OCI-M2 (cell line): ENCODE data around the gene SIGLEC5.
"Not testable (repeated sequence)": the region's sequence is repeated elsewhere in the genome, so short reads cannot be mapped to it uniquely, and the experiment has no call there.

Experiments
- DNase-seq: peaks from one replicate; lab custom pipeline; 2025; ENCODE audit not compliant: unreplicated experiment; lab: John Stamatoyannopoulos, UW

SIGLEC5 gene, protein sequence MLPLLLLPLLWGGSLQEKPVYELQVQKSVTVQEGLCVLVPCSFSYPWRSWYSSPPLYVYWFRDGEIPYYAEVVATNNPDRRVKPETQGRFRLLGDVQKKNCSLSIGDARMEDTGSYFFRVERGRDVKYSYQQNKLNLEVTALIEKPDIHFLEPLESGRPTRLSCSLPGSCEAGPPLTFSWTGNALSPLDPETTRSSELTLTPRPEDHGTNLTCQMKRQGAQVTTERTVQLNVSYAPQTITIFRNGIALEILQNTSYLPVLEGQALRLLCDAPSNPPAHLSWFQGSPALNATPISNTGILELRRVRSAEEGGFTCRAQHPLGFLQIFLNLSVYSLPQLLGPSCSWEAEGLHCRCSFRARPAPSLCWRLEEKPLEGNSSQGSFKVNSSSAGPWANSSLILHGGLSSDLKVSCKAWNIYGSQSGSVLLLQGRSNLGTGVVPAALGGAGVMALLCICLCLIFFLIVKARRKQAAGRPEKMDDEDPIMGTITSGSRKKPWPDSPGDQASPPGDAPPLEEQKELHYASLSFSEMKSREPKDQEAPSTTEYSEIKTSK

DNA sequence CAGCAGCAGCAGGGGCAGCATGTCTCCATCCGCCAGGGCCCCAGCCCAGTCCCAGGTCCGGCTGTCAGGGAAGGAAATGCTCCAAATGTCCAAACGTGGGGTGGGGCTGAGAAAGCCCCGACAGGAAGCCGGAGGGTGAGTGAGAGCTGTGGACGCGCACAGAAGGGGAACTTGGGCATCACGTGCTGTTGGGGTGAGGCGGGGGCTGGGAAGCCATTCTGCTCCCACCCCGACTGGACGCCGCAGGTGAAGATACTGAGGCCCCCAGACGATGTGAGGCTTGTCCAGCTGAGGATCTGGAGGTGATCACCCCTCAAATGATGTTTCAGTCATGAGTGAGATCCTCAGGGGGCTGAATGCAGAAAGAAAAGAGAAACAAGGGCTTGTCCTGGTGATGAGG lies at the start of gene SIGLEC5:
Gene SIGLEC5 (minus strand): TSS at position 87 of the 400 bp plus-strand sequence. CDS start 66 bp downstream, at position 21.
- DNase-seq, result not testable (repeated sequence)

DNA sequence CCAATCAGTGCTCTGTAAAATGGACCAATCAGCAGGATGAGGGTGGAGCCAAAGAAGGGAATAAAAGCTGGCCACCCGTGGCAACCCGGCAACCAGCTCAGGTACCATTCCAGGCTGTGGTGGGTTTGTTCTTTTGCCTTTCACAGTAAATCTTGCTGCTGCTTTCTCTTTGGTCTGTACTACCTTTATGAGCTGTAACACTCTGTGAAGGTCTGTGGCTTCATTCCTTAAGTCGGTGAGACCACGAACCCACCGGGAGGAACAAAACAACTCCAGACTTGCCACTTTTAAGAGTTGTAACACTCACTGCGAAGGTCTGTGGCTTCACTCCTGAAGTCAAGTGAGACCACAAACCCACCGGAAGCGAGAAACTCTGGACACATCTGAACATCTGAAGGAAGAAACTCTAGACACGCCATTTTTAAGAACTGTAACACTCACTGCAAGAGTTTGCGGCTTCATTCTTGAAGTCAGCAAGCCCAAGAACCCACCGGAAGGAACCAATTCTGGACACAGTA lies 46.4 kb upstream of the SIGLEC5 start:
- DNase-seq, result no peak

DNA sequence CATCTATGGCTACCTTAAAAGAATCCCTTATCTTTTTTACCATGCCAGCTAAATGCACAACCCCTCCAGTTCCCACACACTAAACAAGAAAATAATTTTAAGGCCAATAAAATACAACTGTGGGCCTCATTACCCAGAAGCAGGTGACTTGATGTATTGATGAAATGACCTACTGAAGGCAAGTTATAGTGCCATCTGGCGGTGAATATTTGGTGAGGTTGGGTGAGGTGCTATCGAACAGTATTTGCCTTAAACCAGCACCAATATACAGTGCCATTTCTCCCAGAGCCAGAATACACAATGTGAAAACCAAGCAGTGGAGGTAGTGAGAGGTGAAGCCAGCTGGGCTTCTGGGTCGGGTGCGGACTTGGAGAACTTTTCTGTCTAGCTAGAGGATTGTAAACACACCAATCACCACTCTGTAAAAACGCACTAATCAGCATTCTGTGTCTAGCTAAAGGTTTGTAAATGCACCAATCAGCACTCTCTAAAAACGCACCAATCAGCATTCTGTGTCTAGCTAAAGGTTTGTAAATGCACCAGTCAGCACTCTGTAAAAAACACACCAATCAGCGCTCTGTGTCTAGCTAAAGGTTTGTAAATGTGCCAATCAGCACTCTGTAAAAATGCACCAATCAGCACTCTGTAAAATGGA lies 45.8 kb upstream of the SIGLEC5 start:
- DNase-seq, result not testable (repeated sequence)

DNA sequence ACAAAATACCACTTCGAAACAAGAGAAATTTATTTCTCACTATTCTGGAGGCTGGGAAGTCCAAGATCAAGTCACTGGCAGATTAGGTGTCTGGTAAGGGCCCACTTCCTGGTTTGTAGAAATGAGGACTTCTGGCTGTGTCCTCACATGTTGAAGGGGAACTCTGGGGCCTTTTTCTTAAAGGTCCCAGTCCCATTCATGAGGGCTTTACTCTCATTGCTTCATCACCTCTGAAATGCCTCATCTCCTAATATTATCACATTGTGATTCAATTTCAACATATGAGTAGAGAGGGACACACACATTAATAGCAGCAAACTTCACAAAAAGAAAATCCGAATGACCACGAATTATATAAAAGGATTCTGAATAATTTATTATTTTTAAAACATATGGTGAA lies 38.0 kb upstream of the SIGLEC5 start:
- DNase-seq, result no peak

DNA sequence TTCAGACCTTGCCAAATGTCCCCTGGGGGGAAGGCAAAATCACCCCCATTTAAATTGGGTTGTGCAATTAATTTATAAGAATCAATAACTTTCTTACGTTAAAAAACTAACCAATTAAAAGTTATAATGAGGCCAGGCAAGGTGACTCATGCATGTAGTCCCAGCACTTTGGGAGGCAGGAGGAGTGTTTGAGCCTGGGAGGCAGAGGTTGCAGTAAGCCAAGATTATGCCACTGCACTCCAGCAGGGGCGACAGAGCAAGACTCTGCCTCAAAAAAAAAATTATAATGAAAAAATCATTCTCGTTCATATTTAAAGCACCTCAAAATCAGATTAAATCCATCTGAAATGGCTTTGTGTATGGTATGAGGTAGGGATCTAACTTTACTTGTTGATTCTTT lies 34.8 kb upstream of the SIGLEC5 start:
- no peak for DNase-seq

DNA sequence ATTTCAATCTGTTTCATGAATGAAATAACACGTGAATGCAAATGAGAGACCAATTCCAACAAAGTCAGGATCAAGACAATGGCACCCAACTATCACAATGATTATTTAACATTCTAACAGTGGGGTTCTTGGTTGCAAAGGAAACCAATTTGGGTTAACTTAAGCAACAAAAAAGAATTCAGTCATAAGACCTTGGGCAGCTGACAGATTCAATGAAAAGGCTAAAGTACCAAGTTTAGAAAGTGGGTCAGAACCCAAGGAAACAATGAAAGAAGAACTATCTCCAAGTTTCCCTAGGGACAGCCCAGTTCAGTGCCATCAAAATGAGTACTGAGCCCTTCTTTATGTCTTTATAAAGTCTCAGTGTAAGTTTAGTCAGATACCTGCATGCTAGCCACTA lies 33.9 kb upstream of the SIGLEC5 start:
- no peak for DNase-seq

DNA sequence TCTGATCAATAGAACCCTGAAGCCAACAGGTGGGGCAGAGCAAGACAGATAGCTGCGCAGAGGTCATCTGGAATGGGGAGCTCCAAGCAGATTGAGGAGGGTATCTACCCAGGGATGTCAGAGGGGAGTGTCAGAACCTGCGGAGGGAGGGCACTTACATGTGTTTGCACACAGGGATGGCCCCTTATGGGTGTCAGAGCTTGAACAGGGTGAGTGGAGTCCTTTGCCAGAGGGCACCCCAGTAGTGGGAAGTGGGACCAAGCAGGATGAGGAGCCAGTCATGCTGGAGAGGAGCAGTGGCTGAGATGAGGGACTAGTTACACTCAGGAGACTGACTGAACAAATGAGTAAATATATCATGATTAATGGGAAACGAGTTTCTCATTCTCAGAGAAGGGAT lies 33.4 kb upstream of the SIGLEC5 start:
- DNase-seq, result no peak

DNA sequence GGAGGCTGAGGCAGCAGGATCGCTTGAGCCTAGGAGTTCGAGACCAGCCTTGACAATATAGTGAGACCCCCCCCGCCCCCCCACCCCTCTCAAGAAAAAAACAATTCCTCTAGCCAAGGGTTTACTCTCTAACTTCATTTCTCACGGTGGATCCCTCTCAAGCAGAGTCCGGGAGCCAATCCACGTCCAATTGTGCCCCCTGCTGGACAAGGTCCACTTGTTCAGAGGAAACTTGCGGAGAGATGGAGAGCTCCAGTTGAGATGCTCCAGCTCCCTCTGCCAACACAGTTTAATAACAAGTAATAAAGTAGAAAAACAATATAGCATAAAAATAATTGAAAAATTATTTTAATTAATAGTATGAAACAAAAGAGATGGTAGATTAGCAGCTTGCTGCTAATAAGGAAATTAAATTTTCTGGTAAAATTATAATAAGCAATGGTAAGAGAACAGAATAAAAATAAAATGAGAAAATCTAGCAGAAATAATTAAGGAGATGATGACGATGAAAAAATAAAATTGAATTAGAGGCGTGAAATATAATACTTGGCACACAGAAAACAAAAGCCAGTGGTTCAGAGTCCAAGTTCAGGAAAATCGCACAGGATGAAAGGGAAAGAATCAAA lies 30.9 kb upstream of the SIGLEC5 start:
- peak; percentile 32 for DNase-seq

DNA sequence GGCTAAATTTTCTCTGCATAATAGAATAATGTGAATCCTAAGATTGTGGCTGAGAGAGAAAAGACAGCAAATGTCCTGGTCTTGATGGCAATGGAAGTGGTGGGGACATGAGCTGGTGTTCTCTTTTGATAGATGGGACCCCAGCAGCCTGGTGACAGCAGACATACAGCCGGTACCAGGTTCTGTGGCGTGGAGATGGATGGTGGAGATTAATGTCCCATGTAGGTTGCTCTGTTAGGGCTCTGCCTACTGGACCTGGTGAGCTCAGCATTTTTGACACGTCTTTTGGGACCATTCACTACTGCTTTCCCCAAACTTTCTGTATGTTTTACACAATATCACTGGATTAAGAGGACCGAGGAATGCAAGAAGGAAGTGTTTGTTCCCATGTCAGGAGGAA lies 24.6 kb upstream of the SIGLEC5 start:
- DNase-seq, result no peak

DNA sequence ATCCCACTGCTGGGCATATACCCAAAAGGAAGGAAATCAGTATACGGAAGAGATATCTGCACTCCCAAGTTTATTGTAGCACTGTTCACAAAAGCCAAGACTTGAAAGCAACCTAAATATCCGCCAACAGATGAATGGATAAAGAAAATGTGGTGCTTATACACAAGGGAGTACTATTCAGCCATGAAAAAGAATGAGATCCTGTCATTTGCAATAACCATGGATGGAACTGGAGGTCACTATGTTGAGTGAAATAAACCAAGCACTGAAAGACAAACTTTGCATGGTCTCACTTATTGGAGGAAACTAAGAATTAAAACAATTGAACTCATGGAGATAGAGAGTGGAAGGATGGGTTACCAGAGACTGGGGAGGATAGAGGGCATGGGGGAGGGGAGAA lies 23.0 kb upstream of the SIGLEC5 start:
- DNase-seq, result no peak

DNA sequence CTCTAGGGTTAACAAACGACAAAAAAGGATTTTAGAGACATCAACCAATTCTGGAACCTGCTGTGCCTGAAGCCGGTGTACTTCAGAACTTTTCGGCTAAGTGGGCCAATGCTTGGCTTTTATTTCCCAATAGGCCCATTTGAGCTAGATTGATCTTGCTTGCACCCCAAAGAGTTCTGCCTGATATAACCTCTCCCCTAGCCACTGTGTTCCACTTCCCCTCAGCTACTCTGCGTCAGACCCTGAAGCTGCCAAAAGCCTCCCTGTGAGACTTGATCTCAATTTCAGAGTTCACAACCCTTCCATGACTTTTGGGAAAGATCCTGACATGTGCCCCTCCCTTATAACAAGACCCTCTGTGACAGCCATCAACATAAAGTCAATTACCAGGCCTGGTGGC lies 22.1 kb upstream of the SIGLEC5 start:
- DNase-seq, result no peak

DNA sequence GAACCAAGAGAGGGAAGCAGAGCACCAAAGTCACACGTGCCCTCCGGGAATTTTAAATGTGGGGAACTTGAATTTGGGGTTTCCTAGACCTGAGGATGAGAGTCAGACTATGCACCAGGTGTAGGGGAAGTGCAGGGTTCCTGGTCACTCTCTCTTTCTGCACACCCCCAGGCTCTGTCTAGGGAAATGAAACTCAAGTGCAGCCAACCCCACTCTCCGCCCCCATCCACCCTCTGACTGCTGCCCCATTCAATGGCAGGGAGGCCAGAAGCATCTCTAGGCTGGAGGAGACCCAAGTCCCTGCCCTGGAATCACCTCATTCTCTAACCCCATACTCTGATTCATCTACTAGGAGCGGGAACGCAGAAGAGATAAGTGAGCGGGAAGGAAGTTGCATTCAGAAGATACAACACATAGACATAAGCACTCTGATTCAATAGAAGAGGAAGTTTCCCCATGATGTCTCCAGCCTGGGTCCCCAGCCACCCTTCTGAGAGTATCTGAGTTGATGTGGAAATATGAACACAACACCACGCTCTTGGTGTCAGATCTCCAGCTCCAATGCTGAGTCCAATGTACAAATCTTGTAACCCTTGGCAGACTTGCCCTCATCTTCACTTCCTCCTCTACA lies 21.1 kb upstream of the SIGLEC5 start:
- DNase-seq, result no peak

DNA sequence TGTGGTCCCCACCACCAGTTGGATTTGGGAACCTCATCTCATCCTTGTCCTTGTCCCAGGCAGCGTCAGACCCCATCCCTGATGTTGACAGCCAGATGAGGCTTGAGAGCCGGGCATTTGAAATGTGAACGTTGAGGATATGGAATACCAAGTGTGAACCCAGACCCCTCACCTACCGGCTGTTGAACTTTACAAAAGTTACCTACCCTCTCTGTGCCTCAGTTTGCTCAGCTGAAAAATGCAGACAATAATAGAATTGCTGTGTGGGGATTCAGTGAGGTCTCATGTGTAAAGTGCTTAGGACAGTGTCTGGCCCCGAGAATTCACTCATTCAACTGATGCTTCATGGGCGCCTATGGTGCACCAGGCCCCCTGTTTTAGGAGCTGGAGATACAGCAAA lies 17.1 kb upstream of the SIGLEC5 start:
- DNase-seq, result no peak

DNA sequence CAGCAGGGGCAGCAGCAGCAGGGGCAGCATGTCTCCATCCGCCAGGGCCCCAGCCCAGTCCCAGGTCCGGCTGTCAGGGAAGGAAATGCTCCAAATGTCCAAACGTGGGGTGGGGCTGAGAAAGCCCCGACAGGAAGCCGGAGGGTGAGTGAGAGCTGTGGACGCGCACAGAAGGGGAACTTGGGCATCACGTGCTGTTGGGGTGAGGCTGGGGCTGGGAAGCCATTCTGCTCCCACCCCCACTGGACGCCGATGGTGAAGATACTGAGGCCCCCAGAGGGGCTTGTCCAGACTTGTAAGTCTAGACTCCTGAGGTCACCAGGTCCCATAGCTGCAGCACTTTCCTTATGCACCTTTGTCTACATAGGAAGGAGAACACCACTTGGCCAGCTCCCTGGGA lies 16.5 kb upstream of the SIGLEC5 start, which contains the start of gene SIGLEC14:
Gene SIGLEC14 (minus strand): TSS at position 96 of the 400 bp plus-strand sequence. CDS start 66 bp downstream, at position 30.
- DNase-seq, result not testable (repeated sequence)

DNA sequence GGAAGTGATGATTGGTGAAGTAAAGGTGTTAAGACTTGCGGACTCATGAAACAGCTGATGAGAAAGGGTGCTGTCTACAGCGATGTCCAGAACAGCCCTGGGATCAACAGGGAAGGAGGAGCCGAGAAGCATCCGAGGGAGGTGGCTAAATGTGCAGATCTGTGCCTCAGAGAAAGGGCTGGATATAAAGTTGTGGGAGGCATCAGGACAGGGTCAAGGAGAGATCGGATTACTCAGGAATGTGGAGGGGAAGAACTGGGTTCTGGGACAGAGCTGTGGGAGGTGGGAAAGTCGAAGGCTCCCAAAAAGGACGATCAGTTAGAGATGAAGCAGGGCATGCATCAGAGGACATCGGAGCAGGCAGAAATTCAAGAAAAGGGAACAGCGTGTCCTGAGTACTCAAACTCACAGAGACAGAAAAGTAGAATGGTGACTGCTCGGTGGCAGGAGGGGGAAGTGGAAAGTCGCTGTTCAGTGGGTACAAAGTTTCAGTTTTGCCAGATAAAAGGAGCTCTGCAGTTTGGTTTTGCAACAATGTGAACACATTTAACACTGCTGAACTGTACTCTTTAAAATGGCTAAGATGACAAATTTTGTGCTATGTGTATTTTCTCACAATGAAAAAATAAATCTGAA lies 14.6 kb upstream of the SIGLEC5 start:
- no peak for DNase-seq

DNA sequence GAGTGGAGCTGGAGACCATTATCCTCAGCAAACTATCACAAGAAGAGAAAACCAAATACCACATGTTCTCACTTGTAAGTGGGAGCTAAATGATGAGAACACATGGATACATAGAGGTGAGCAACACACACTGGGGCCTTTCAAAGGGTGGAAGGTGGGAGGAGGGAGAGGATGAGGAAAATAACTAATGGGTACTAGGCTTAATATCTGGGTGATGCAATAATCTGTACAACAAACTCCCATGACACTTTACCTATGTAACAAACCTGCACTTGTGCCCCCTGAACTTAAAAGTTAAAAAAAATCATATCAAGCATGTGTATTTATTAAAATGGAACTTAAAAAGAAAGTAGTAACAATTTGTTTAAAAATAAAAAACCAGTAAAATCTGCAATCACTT lies 11.4 kb upstream of the SIGLEC5 start:
- no peak for DNase-seq

DNA sequence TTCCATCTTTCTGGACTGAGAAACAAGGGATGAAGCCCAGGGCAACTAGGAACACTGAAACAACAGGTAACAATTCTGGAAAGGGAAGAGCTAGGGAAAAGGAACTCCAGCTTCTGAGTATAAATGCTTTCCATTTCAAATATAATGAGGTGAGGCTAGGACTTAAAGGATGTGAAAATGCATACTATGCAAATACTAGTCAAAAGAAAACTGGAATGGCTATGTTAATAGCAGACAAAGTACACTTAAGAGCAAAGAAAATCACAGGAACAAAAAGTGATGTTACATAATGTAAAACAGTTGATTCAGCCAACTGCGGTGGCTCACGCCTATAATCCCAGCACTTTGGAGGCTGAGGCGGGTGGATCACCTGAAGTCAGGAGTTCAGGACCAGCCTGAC lies 10.2 kb upstream of the SIGLEC5 start:
- no peak for DNase-seq

DNA sequence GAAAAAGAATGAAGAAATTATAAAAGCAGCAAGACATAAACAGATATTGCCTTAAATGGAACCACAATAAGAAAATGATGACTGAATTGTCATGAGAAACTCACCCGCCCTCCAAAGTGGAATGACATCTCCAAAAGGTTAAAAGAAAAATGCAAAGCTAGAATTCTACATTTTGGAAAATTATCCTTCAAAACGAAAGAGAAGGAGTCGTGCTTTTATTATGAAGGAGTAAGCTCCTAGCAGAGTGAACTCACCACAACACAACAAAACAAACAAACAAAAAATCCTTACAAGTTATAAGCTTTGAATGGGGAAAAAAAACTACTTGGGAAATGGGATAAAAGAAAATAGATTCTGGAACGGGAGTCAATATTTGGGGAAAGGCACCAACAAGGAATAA lies 9.7 kb upstream of the SIGLEC5 start:
- DNase-seq, result no peak

DNA sequence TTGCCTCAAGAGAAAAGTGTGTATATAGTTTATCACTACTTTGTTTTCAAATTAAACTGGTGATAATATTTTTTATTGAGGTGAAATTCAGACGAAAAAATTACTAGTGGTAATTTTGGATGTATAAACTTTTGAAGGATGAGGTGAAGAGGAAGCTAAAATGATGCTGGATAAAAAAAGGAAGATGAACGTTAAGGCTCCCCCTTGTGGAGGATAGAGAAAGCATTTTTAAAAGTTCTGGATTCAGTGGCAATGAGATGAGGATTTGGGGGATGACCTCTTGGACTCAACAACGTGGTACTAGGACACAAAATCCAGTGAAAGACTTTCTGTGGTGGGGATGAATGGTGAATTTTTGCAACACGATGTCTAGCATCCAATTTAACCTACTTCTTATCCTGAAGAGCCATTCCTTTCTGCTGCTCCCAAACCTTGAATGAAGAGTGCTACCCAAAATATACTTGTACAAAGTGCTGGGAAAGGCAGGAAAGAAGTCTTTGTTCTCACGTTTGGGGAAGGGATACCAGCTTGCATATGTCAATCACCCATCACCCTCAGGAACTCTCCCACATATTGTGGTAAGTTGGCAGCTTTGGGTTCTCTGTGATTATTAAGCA lies 7.3 kb upstream of the SIGLEC5 start:
- DNase-seq, result no peak

DNA sequence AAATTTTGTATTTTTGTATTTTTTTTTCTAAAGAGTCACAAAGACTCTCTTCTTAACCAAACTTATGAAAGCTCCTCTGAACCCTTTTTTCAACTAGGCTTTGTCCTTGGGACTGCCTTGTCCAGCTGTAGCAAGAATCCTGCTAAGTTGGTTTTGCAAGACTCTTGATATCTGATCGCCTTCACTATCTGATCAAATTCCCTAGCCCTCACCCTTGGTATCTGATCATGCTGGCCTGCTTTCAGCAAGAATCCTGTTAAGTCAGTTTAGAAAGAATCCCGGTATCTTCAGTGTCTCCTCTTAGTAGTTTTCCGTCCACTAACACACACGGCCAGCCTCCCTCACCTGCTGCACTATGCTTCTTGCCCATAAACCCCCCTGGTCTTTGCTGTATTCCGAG lies 1.9 kb upstream of the SIGLEC5 start:
- no peak for DNase-seq
